ENCODE data around the gene UBR4.

- no peak for TF ChIP-seq REST (IDR thresholded peaks at IDR 0.05; ENCODE audit: low read depth, low read length)
- TF ChIP-seq HDAC2 (IDR thresholded peaks at IDR 0.05) = no peak
- no peak for TF ChIP-seq RAD51 (IDR thresholded peaks at IDR 0.05)
- TF ChIP-seq CTCF (IDR thresholded peaks at IDR 0.05 in 2 of 3, conservative IDR thresholded peaks at IDR 0.05 in 1 of 3; ENCODE audit: control insufficient read depth in 2 of 3, extremely low read depth in 1 of 3, insufficient read depth in 1 of 3, low read depth in 3 of 3, low read length in 3 of 3) = no peak
- TF ChIP-seq RFX5 (IDR thresholded peaks at IDR 0.05; ENCODE audit: low read depth, low read length) = no peak
- TF ChIP-seq CHD1 (IDR thresholded peaks at IDR 0.05; ENCODE audit: low read depth, low read length) = no peak
- TF ChIP-seq CHD4 (IDR thresholded peaks at IDR 0.05) = no peak
- TF ChIP-seq ESRRA (IDR thresholded peaks at IDR 0.05; ENCODE audit: low read length) = no peak
- TF ChIP-seq CBX5 (IDR thresholded peaks at IDR 0.05; ENCODE audit: low read depth) = no peak
Observed at GRCh38 chr1:19045898-19046880, 163.9 kb downstream of the UBR4 start.

Data from GM12878 (cell line).